ENCODE results near the gene FAM118B.

FAM118B gene

GRCh38 chr11:126193038-126193478, 18.5 kb upstream of the FAM118B start:
- TF ChIP-seq ZNF274 (IDR thresholded peaks at IDR 0.05; ENCODE audit: low read depth, low read length) = no peak
- no peak overlapping the region for H3K4me3 ChIP-seq (ENCODE audit: low read length)

- TF ChIP-seq ZNF274 (IDR thresholded peaks at IDR 0.05; ENCODE audit: low read depth, low read length) = no peak
- H3K4me3 ChIP-seq (ENCODE audit: low read length) = no peak overlapping the region
Measured at GRCh38 chr11:126194121-126194543, 17.4 kb upstream of the FAM118B start.

DNA sequence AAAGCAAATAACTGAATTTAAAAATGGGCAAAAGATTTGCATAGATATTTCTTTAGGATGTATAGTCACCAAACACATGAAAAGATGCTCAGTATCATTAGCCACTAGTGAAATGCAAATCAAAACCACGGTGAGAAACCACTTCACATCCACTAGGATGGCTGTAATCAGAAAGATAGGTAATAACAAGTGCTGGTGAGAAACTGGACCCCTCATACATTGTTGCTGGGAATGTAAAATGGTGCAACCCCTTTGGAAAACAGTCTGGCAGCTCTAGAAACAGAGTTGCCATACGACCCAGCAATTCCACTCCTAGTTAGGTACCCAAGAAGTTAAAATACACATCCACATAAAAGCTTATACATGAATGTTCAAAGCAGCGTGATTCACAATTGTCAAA, 16.5 kb upstream of the FAM118B start:
- no peak overlapping the region for H3K4me3 ChIP-seq (ENCODE audit: low read length)
- no peak for TF ChIP-seq ZNF274 (IDR thresholded peaks at IDR 0.05; ENCODE audit: low read depth, low read length)

GRCh38 chr11:126197277-126197939, 14.2 kb upstream of the FAM118B start:
- H3K4me3 ChIP-seq (ENCODE audit: low read length) = no peak overlapping the region
- no peak for TF ChIP-seq ZNF274 (IDR thresholded peaks at IDR 0.05; ENCODE audit: low read depth, low read length)

- no peak overlapping the region for H3K4me3 ChIP-seq (ENCODE audit: low read length)
- TF ChIP-seq ZNF274 (IDR thresholded peaks at IDR 0.05; ENCODE audit: low read depth, low read length) = no peak
Measured at GRCh38 chr11:126198648-126199047, 12.9 kb upstream of the FAM118B start.

DNA sequence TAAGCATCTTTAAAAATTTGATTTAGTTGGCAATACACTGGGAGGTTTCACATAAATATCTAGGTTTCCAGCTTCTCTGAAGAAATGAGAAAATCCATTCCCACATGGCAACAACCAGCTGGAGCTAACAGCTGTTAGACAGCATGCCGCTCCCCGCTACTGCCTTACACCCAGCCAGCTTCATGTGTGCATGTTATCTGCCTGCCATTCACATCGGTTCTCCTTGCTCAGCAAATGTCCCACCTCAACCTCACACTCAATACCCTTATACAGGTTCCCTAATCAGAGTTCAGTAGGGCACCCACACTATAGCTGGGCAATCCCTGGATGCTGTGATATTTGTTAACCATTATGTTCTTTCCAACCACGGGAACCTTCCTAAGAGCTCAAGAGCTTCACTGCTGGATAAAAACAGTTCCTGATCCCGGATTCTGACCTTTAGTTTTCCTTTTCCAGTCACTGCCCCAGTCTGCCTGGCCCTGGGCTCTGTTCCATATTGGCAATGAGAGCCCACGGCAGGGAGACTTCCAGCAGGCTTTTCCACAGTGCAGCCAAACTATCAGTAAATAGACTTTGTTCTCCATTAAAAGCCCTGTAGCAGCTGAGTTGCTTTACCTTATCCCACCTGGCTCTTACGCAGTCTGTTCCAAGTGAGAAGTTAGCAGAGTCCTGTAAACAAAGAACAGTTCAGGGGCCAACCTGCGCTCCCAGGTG, 8.8 kb upstream of the FAM118B start:
- no peak for TF ChIP-seq ZNF274 (IDR thresholded peaks at IDR 0.05; ENCODE audit: low read depth, low read length)

DNA sequence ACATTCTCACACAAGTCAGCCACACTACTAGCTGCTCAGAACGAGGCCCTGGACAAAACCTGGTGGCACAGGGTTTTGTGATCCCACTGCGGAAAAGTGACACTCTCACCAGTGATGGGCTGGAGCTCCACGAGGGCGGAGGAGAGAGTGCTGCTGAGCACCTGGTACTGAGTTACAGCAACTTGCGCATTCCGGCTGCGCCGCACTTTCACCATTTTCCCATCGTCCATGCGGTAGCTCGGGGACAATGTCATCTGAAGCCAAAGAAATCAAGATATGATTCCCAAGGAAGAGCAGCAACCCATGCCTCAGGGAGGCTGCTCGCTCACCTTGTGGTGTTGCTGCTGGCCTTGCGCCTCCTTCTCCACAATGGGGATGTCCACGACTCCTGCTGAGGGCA, 6.2 kb upstream of the FAM118B start:
- no peak overlapping the region for H3K4me3 ChIP-seq (ENCODE audit: low read length)
- TF ChIP-seq ZNF274 (IDR thresholded peaks at IDR 0.05; ENCODE audit: low read depth, low read length) = no peak

More for the DNA sequence above, 8.8 kb upstream of the FAM118B start:
- H3K4me3 ChIP-seq (ENCODE audit: low read length) = no peak overlapping the region

- TF ChIP-seq ZNF274 (IDR thresholded peaks at IDR 0.05; ENCODE audit: low read depth, low read length) = no peak
Measured at GRCh38 chr11:126207896-126208295, 3.7 kb upstream of the FAM118B start.

DNA sequence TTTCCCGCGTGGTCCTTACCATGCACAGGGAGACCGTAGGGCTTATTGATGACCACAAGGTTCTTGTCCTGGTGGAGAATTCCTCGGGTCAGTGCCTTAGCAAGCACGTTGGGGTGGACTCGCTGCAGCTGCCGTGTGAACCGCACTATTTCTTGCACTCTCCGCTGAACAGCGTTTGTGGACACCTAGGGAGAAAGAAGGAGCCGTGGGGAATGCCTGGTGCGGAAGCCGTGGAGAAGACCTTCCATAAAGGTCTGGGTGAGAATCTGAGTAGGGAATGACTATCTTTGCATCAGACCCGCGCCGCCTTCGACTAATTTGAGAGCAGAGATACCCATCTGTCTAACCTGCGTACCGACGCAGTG, 729 bp upstream of the FAM118B start:
- peak overlapping the region; percentile 79 for H3K4me3 ChIP-seq (ENCODE audit: low read length)
- no peak for TF ChIP-seq ZNF274 (IDR thresholded peaks at IDR 0.05; ENCODE audit: low read depth, low read length)

More at GRCh38 chr11:126207896-126208295, 3.7 kb upstream of the FAM118B start:
- H3K4me3 ChIP-seq (ENCODE audit: low read length) = no peak overlapping the region

DNA sequence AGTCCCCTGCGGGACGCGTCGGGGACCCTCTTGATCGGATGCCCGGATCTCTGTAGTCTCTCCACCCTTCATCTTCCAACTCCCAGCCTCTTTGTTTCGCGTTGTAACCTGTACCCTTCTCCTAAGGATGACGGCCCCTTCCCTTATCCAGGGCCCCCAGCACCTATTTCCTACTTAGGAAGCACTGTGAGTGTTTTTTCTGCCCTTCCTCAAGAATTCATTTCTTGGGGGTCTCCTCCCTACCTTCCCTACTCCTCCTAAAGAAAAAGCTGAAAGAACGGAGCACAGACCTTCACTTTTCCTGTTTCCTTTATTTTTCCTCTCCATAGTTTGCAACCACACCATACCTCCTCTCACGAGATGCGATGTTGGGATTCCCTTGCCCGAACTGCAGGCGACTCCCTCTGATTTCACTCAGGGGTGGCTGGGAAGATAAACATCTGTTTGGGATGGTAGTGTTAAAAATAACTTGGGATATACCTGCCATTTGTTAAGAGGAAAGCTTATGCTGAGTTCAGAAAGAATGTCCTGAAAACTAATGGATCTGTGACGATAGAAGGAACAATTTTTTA, 593 bp downstream of the FAM118B start:
- no peak for TF ChIP-seq ZNF274 (IDR thresholded peaks at IDR 0.05; ENCODE audit: low read depth, low read length)
- peak overlapping the region; percentile 91 for H3K4me3 ChIP-seq (ENCODE audit: low read length)

GRCh38 chr11:126214441-126214840, 2.9 kb downstream of the FAM118B start:
- no peak overlapping the region for H3K4me3 ChIP-seq (ENCODE audit: low read length)
- no peak for TF ChIP-seq ZNF274 (IDR thresholded peaks at IDR 0.05; ENCODE audit: low read depth, low read length)

DNA sequence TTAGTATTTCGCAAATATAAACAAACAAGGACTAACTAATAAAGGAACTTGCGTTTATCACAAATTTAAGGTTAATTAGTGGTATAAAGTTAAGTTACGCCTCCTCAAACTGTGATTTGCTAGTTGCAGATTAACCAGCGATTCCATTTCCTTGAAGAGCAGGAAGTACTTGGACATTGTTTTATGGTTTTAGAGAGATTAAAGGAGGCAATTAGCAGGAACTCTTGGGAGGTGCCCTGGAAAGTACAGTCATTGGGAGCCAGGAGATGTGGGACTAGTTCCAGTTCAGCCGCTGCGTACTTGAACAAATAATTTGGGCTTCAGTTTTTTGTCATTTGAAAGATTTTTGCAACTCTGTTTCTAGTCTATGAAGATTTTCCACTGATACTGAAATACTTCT, 3.3 kb downstream of the FAM118B start:
- no peak overlapping the region for H3K4me3 ChIP-seq (ENCODE audit: low read length)
- TF ChIP-seq ZNF274 (IDR thresholded peaks at IDR 0.05; ENCODE audit: low read depth, low read length) = no peak

GRCh38 chr11:126216526-126217305, 5.1 kb downstream of the FAM118B start:
- no peak overlapping the region for H3K4me3 ChIP-seq (ENCODE audit: low read length)
- TF ChIP-seq ZNF274 (IDR thresholded peaks at IDR 0.05; ENCODE audit: low read depth, low read length) = no peak

DNA sequence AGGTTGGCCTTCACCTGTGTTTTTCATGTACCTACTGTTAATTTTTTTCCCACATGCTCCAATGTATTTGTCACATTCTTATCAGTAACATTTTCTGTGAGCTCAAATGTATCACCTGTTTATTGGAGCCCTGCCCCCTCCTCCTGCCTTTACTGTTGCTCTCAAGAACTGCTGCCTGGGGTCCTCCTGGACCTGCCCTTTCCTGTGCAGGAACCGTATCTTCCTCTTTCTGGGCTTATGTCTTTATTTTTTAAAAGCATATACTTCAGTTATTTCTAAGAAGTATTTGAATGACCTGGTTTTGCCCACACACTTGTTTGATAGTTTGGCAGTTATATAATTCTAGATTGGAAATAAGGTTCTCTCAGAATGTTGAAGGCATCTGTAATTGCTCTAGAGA, 5.9 kb downstream of the FAM118B start:
- no peak overlapping the region for H3K4me3 ChIP-seq (ENCODE audit: low read length)
- TF ChIP-seq ZNF274 (IDR thresholded peaks at IDR 0.05; ENCODE audit: low read depth, low read length) = no peak

Data from GM08714 (cell line).